HG03108 (cell line): ENCODE measurements around the gene EDAR.

Experiments
- ATAC-seq: cut with Tn5 transposase; IDR thresholded peaks from one replicate; pipeline ENCODE4 v1.9.1; 2021; ENCODE audit warnings: moderate library complexity; ENCODE audit not compliant: unreplicated experiment

EDAR gene

GRCh38 chr2:108988796-108989713, at the start of gene EDAR:
Gene EDAR (minus strand): TSS chr2:108989220. CDS start chr2:108931014, 58,206 bp downstream.
- no peak for ATAC-seq

- no peak for ATAC-seq
Observed at GRCh38 chr2:109033171-109033570, 44.2 kb upstream of the EDAR start.

GRCh38 chr2:109032229-109032820, 43.3 kb upstream of the EDAR start:
- no peak for ATAC-seq

GRCh38 chr2:109031476-109032228, 42.6 kb upstream of the EDAR start:
- ATAC-seq: peak; percentile 52

GRCh38 chr2:109030870-109031475, 42.0 kb upstream of the EDAR start:
- no peak for ATAC-seq

- ATAC-seq: no peak
Observed at GRCh38 chr2:109029490-109030201, 40.6 kb upstream of the EDAR start.

GRCh38 chr2:109028738-109029489, 39.9 kb upstream of the EDAR start:
- ATAC-seq: no peak

DNA sequence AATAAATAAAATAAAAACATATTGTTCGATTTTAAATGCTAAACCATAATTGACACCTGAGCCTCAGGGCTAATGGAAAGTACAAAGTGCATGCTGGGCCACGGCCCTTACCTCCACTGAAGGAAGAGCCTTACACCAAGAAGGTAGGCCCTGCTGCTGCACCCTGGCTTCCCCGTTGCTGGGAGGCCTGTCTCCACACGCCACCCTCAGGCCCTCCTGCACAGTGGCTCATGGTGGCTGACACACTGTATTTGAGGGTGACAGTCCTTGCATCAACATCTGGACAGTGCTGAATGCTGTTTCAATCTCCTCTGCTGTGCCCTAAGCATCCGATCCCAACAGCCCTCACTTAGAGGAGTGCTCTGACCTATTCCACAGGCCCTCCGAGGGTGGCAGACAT, 39.3 kb upstream of the EDAR start:
- ATAC-seq: no peak

- no peak for ATAC-seq
Observed at GRCh38 chr2:109027702-109028101, 38.7 kb upstream of the EDAR start.

DNA sequence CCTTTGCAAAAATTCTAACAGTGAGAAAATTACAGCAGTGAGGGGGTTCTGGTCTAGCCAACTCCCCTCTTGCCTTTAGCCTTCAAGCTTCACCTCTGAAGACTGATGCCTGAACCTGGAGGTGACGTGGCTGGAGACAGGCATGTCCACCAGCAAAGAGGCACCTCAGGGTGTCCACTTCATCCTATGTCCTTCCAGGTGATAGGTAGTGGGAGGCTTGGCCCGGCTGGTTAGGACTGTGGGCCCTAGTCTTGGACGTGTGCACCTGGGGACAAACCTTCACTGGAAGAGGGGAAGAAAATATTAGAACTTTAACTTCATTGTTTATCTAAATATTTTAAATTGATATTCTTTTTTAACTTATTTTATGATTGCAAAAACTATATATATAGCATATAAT, 35.5 kb upstream of the EDAR start:
- ATAC-seq: no peak

- no peak for ATAC-seq
Observed at GRCh38 chr2:109021895-109022300, 32.9 kb upstream of the EDAR start.

DNA sequence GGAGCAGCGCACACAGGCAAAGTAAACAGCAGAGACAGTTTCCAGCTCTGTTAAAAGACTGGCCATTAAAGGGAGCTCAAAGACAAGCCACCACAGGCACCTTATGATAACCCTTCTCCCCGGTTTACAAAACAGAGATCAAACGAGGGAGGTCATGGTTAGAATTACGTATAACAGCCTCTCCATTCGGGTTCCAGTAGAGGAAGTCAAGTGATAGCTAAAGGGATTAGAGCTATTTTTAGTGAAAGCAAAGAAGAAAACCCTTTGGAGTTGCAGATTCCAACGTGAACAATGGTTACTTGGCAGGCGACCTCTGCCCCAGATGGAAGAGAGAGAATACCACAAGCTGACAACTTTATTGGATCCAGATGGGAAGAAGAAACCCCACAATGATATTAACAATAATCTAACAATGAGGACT, 31.2 kb upstream of the EDAR start:
- no peak for ATAC-seq

- no peak for ATAC-seq
Observed at GRCh38 chr2:109018452-109018851, 29.4 kb upstream of the EDAR start.

GRCh38 chr2:109017017-109017416, 28.0 kb upstream of the EDAR start:
- ATAC-seq: no peak

GRCh38 chr2:109016376-109016775, 27.4 kb upstream of the EDAR start:
- no peak for ATAC-seq

DNA sequence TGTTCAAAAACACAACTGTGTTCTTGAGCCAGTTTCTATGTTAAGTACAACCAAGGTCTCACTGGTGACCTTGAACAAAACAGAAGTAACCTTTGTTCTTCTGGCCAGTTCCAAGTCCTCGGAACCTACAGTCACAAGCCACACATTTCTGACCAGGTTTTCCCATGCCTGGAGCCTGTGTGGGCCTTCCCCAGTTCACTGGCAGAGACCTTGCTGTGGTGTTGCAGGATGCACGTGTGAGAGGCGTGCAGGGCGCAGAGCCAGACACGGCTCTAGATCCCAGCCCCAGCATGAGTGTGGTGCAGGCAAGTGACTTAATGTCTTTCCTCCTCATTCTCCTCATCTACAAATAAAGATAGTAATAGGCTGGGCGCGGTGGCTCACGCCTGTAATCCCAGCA, 25.5 kb upstream of the EDAR start:
- no peak for ATAC-seq

GRCh38 chr2:109013051-109013450, 24.0 kb upstream of the EDAR start:
- ATAC-seq: no peak

- no peak for ATAC-seq
Observed at GRCh38 chr2:109009920-109010610, 21.0 kb upstream of the EDAR start.

DNA sequence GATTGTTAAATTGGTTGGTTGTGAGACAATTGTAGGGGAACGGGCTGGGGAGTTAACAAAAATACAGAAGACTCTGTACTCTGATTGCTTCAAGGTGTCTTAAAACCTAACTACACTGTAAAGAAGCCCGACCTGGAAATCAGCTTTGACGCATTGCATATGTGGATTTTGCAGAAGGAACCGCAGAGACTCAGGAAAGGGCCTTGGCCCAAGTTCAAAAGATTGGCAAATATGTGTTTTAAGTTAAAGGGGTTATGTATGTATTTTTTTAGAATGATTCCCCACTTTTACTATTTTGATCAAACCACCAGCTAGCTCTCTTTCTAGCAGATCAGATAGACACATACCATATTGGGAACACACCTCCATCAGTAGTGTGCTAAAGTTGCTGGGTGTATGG, 18.0 kb upstream of the EDAR start:
- ATAC-seq: no peak
